Endothelial cell (in vitro differentiated cells): Measurements from ENCODE around the gene NTM. TPM values are rescaled to one million over a fixed set of nuclear protein-coding genes. Genes with fewer than 3 reads are reported as not detected.

Experiments
- DNase-seq: peaks from one replicate; pipeline ENCODE4 v3.0.0; 2021; ENCODE audit warnings: low spot score
- H3K27ac Mint-ChIP-seq: one replicate; pipeline ENCODE4 v1.8.0; 2021; ENCODE audit warnings: mixed read lengths, inconsistent platforms; ENCODE audit not compliant: unreplicated experiment
- H3K27me3 Mint-ChIP-seq: one replicate; pipeline ENCODE4 v1.8.0; 2021; ENCODE audit warnings: mild to moderate bottlenecking, moderate library complexity, mixed read lengths, inconsistent platforms; ENCODE audit not compliant: unreplicated experiment
- H3K36me3 Mint-ChIP-seq: one replicate; pipeline ENCODE4 v1.8.0; 2021; ENCODE audit warnings: mild to moderate bottlenecking, low read depth, mixed read lengths, inconsistent platforms; ENCODE audit not compliant: unreplicated experiment
- H3K4me1 Mint-ChIP-seq: one replicate; pipeline ENCODE4 v1.8.0; 2021; ENCODE audit warnings: mild to moderate bottlenecking, mixed read lengths, inconsistent platforms; ENCODE audit not compliant: unreplicated experiment
- H3K4me3 Mint-ChIP-seq: one replicate; pipeline ENCODE4 v1.8.0; 2021; ENCODE audit warnings: mild to moderate bottlenecking, mixed read lengths, inconsistent platforms; ENCODE audit not compliant: unreplicated experiment
- H3K9me3 Mint-ChIP-seq: one replicate; pipeline ENCODE4 v1.8.0; 2021; ENCODE audit warnings: mixed read lengths, inconsistent platforms; ENCODE audit not compliant: unreplicated experiment
- total RNA-seq: library from RNA; stranded (reverse); fragmentation: NEBNext Ultra II Directional; extraction: Animal tissue kit (Norgen Biotek cat#: 25700); gene quantifications from one replicate; pipeline ENCODE4 v1.2.1, GENCODE V29; 2021; ENCODE audit not compliant: unreplicated experiment
- TF ChIP-seq, protein P1 (sequence below): fragments of 200-600 bp; sonication (generic); IDR thresholded peaks from one replicate; pipeline ENCODE4 v1.5.0; 2021; ENCODE audit warnings: antibody characterized with exemption; ENCODE audit not compliant: unreplicated experiment

The NTM gene
- total RNA-seq, 1 donor from 2014 or later, result 3.6 TPM

- TF ChIP-seq, protein P1, sequence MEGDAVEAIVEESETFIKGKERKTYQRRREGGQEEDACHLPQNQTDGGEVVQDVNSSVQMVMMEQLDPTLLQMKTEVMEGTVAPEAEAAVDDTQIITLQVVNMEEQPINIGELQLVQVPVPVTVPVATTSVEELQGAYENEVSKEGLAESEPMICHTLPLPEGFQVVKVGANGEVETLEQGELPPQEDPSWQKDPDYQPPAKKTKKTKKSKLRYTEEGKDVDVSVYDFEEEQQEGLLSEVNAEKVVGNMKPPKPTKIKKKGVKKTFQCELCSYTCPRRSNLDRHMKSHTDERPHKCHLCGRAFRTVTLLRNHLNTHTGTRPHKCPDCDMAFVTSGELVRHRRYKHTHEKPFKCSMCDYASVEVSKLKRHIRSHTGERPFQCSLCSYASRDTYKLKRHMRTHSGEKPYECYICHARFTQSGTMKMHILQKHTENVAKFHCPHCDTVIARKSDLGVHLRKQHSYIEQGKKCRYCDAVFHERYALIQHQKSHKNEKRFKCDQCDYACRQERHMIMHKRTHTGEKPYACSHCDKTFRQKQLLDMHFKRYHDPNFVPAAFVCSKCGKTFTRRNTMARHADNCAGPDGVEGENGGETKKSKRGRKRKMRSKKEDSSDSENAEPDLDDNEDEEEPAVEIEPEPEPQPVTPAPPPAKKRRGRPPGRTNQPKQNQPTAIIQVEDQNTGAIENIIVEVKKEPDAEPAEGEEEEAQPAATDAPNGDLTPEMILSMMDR, result no peak
- Mint-ChIP-seq H3K4me3 (no peak overlapping the region), H3K27ac (no peak overlapping the region), H3K9me3 (no peaks in the 10 kb centered on the region), H3K4me1 (no peaks in the 10 kb centered on the region), H3K36me3 (no peaks in the 10 kb centered on the region), H3K27me3 (no peaks in the 10 kb centered on the region)
- no peak for DNase-seq
Observed at GRCh38 chr11:131724436-131724975, 354.1 kb downstream of the NTM start.

DNA sequence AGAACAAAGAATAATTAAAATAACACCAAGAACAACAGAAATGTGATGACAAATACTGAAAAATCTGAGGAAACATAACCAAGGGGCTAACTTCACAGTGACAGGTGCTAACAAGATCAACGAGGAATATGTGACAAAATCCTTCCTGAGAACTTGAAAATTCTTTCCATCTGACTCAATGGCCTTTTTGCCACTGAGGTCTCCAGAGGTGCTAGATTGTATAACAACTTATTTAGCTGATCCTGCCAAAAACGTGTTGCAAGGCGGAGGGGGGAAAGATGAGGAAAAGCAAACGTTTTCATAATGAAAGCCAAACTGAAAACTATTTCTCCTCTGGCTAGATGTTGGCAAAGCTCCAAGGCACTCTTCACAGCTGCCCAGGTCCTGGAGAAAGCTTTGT lies 364.5 kb downstream of the NTM start:
- no peaks in the 10 kb centered on the region for H3K36me3 Mint-ChIP-seq
- TF ChIP-seq, protein P1, result no peak
- no peaks in the 10 kb centered on the region for H3K4me1 Mint-ChIP-seq
- H3K27ac Mint-ChIP-seq, result no peak overlapping the region
- H3K4me3 Mint-ChIP-seq, result no peak overlapping the region
- H3K9me3 Mint-ChIP-seq, result no peaks in the 10 kb centered on the region
- no peak for DNase-seq
- H3K27me3 Mint-ChIP-seq, result peaks cover 2% of the 10 kb centered on the region

GRCh38 chr11:131737357-131737756 lies 366.9 kb downstream of the NTM start:
- H3K9me3 Mint-ChIP-seq, result no peaks in the 10 kb centered on the region
- peaks cover 2% of the 10 kb centered on the region for H3K27me3 Mint-ChIP-seq
- no peak overlapping the region for H3K27ac Mint-ChIP-seq
- H3K4me3 Mint-ChIP-seq, result no peak overlapping the region
- H3K36me3 Mint-ChIP-seq, result no peaks in the 10 kb centered on the region
- TF ChIP-seq, protein P1, result no peak
- no peak for DNase-seq
- no peaks in the 10 kb centered on the region for H3K4me1 Mint-ChIP-seq

DNA sequence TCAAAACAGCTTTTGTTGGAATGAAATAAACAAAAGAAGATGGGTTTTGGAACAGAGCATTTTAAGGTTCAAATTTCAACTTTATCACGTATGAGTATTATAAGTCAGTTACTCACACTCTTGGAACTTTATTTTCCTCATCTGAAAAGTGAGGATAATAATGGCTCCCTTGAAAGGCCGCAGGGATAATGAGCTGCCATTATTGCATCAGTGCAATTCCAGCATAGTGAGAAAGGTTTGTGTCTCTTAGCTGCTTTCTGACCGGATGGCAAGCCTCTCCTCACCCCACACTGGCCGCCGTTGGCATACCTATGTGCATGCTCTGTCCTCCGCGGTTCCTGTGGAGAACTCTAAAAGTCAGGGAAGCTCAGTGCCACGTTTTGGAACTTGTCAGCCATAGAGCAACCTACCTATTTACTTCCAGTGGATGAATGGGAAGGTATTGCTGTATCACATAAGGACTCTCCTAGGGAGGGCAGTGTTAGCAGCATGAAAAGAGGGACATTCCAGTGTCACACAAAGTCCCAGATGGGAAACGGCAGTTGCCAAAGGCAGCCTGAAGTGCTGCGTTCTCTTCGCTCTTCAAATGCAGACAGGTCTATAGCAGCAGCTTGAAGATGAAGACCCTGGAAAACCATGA lies 368.9 kb downstream of the NTM start:
- no peaks in the 10 kb centered on the region for H3K36me3 Mint-ChIP-seq
- H3K27me3 Mint-ChIP-seq, result peaks cover 2% of the 10 kb centered on the region
- H3K4me1 Mint-ChIP-seq, result no peaks in the 10 kb centered on the region
- no peak overlapping the region for H3K4me3 Mint-ChIP-seq
- H3K9me3 Mint-ChIP-seq, result no peaks in the 10 kb centered on the region
- H3K27ac Mint-ChIP-seq, result no peak overlapping the region
- TF ChIP-seq, protein P1, result no peak
- no peak for DNase-seq

DNA sequence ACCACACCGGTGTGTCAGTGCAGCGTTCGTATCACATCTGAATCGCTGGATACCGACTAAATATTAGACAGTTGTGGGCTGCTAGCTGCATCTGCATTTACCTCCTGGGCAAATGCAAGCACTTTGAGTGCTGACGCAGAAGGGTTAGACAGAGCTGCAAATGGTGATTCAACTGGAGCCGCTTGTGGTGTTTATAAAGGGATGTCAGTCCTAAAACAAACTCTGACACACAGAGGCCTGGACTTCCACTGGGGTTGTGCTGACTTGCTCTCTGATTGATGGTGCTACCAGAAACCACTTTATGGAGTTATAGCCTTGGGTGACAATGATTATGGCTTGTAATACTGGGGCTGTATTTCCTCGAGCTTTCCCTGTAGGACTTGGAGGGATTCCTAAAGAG lies 374.4 kb downstream of the NTM start:
- Mint-ChIP-seq H3K9me3 (no peaks in the 10 kb centered on the region), H3K4me3 (no peak overlapping the region), H3K27me3 (peaks cover 1% of the 10 kb centered on the region), H3K4me1 (no peaks in the 10 kb centered on the region), H3K36me3 (no peaks in the 10 kb centered on the region), H3K27ac (no peak overlapping the region)
- no peak for DNase-seq
- TF ChIP-seq, protein P1, result no peak
